ENCODE results near the gene EEA1.

The EEA1 gene

DNA sequence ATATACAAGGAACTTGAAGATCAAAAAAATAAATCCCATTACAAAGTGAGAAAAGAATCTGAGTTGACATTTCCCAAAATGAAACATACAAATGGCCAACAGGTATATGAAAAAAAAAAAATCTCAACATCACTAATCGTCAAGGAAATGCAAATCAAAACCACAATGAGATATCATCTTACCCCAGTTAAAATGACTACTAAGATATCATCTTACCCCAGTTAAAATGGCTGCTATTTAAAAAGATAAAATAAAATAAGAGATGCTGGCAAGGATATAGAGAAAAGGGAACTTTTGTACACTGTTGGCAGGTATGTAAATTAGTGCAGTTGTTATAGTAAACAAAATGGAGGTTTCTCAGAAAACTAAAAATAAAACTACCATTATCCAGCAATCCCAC lies 181.9 kb downstream of the EEA1 start:
- no peak for DNase-seq (ENCODE audit: low read depth in 2 of 2)

DNA sequence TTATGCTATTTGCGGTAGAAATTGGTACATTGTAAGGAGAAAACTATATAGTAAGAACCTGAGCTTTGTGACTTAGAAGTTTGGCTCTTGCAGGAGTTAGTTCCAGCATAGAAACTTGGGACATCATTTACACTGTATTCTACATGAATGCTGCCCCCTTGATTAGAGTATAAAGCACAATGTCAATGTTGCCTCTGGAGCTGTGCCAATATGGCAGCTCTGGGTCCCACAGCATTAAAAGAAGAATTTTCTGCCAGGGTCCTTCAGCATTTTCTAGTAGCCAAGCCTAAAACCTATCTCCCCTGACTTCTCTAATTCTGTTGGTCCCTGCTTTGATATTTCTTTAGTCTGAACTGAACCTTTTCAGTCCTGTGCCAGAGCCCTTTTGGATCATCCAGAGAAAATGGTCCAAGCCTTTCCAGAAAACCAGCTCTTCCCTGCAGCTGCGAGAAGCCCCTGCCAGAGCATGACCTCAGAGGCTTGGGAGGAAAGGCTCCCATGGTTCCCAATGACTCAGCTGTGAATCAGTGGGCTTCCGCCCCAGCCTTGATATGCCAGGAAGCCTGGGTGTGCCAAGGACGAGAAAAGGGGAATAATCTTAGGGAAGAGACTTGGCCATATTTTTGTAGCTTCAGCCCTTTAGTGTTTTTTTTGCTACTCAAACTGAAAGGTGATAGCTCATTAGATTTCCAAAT lies 183.1 kb downstream of the EEA1 start:
- DNase-seq (ENCODE audit: low read depth in 2 of 2): no peak

DNA sequence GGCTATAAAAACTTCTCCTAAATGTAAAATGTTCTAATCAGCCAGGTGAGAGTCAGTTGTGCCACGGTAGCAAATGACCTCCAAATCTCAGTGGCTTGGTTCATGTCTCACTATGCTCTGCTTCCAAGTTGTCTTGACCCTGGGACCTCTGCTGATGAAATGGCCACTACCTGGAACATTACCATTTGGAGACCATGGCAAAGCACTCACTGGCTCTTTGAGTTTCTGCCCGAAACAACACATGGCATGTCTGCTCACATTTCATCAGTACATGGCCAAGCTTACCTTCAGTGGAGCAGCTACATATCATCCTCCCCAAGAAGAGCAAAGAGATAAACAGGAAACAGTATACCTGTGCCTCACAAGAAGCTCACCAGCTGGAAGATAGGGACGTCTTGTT lies 186.1 kb downstream of the EEA1 start:
- no peak for DNase-seq (ENCODE audit: low read depth in 2 of 2)

GRCh38 chr12:92740411-92740810 lies 188.7 kb downstream of the EEA1 start:
- DNase-seq (ENCODE audit: low read depth in 2 of 2): no peak

GRCh38 chr12:92739113-92739512 lies 190.0 kb downstream of the EEA1 start:
- DNase-seq (ENCODE audit: low read depth in 2 of 2): no peak

DNA sequence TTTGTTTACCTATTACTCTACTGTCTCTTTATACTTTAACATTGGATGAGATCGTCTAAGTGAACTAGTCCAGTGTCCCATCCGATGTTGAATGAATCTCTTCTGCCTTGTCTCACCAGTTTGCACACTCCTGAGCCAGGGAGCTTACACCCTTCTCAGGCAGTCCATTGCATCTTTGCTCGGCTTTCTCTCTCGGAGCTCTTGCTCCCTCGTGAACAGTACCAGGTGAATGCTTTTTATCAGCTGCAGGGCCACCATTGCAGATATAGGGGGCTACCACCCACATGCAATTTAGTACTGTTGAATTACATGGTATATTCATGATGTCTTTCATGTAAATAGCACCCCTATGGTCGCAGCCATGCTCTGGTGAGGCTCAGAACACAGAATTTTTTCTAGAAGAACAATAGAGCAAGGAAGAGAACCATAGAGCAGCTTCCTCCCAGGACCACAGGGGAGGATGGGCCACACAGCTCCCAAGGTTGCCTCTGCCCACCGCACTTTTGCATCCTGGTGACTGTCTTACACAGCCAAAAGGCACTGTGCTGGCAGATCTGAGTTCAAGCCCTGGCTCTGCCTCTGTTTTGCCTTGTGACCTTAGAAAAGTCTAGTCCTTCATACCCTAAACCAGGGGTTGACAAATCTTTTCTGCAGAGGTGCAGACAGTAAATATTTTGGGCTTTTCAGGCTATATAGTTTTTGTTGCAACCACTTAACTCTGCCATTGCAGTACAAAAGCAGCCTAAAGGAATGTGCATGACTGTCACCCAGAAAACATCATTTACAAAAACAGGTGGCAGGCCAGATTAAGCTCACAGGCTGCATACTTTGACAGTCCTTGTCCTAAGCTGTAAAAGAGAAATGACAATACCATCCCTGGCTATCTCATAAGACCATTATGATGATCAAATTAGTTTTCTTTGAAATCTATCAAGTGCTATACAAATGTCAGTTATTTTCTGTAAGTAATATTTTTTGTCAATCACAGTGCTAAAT lies 190.9 kb downstream of the EEA1 start:
- no peak for DNase-seq (ENCODE audit: low read depth in 2 of 2)

DNA sequence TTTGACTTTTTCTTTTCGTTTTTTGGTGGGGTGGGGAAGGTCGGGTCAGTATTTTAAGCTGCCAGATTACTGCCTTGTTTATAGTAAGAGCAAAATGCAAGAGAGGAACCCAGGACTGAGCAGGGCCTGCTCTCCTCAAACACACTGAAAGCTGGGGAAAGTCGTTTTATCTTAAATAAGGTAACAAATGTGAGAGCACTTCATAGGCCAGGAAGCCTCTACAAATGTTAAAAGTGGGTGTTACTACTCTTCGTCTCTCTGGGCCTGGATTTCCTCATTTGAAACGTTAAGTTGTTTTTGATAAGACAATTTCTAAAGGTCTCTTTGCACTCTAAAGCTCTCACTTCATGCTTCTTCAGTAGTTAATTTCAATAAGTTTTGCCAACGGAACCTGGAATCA lies 192.5 kb downstream of the EEA1 start:
- DNase-seq (ENCODE audit: low read depth in 2 of 2): no peak

DNA sequence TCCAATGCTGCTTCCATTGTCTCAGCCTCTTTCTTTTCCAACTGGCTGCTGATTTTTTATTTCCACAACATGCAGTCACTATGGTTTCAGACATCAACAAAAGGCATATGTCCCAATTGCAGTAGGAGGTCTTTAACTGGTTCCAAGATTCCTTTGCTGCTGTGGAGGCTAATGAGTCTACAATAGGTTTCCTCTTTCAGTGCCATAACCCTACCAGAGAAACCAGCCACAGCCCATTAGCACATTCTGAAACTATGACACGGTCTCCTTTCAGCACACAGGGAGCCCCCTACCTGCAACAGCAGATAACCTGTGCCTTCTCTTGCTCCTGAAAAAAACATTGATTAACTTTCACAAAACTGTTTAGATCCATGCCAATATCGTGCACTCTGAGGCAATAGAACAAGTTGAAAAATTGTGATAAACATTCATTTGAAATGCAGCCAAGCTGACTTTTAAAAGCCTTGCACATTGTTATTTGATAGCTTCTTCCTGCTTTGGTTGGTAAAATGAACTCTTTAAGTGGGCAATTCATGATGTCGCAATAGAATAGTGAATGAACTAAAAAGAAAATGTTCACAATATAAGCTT lies 193.9 kb downstream of the EEA1 start:
- no peak for DNase-seq (ENCODE audit: low read depth in 2 of 2)

- DNase-seq (ENCODE audit: low read depth in 2 of 2): no peak
Measured at GRCh38 chr12:92733661-92734060, 195.4 kb downstream of the EEA1 start.

DNA sequence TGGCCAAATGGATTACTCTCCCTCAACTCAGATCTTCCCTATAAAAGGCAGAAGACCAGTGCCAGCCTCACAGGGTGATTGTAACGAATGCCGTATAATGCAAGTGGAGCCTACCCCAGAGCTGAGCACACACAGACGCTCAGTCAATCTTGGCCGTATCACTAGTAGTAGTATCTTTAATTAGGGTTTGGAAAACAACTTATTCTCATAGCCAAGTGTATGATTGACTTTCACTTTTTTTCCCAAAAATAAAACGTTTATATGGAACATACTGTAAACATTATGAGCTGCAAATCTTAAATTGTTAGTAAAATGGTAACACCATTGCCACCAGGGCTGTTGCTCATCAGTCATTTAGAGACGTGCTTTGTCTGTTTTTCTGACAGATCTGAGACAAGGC lies 195.9 kb downstream of the EEA1 start:
- no peak for DNase-seq (ENCODE audit: low read depth in 2 of 2)

GRCh38 chr12:92732716-92733115 lies 196.4 kb downstream of the EEA1 start:
- DNase-seq (ENCODE audit: low read depth in 2 of 2): no peak

GRCh38 chr12:92732216-92732615 lies 196.9 kb downstream of the EEA1 start:
- no peak for DNase-seq (ENCODE audit: low read depth in 2 of 2)

GRCh38 chr12:92730758-92731157 lies 198.3 kb downstream of the EEA1 start:
- DNase-seq (ENCODE audit: low read depth in 2 of 2): no peak

- DNase-seq (ENCODE audit: low read depth in 2 of 2): no peak
Measured at GRCh38 chr12:92729773-92730305, 199.3 kb downstream of the EEA1 start.

DNA sequence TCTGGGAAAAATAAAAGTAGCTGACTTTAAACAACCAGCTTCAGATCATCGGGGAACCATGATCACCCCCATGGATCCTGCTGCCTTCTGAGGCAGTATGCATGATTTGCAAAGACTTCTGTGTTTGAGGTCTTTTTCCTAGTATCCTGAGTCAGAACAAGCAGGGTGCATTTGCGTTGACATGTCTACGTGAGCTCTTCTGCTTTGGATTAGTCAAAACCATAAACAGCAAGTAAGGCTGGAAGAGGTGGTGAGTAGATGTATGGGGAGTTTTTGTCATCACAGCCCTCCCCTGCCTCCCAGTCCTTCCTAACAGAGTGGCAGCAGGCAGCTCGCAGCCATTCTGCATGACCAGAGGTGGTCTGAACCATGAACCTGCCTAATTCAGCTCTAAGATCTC lies 202.2 kb downstream of the EEA1 start:
- no peak for DNase-seq (ENCODE audit: low read depth in 2 of 2)

GRCh38 chr12:92722897-92723296 lies 206.2 kb downstream of the EEA1 start:
- DNase-seq (ENCODE audit: low read depth in 2 of 2): no peak

GRCh38 chr12:92721656-92722055 lies 207.4 kb downstream of the EEA1 start:
- DNase-seq (ENCODE audit: low read depth in 2 of 2): no peak

DNA sequence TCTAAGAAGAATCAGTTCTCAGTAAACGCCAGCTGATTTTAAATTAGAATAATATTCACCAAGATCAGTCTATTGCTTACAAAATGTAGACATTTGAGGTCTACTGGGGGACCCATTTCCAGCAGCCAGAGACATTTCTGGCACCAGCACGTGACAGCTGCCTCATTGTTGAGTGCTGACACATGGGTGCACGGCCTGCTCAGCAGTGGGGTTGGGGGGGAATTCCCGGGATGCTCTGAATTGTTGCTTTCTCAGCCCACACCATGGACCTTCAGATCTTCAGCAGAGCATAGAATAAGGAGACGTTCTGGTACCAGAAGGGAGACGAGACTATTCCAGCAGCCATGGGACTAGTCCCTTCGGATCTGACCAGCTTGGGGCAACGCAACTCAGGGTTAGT lies 208.0 kb downstream of the EEA1 start:
- no peak for DNase-seq (ENCODE audit: low read depth in 2 of 2)
